Measurements from ENCODE around the gene GPR132. TPM values are rescaled to one million over a fixed set of nuclear protein-coding genes. Genes with fewer than 3 reads are reported as not detected.

The GPR132 gene
- total and polyA plus RNA-seq, 10 of the 15 experiments (the other 5 are each of a cell fraction or from before 2014, with no cell fraction given), result 1.9 to 49.3 (median 20.4) TPM

- Histone ChIP-seq H3K79me2 (ENCODE audit: control insufficient read depth, insufficient read depth, low read length) (no peaks in the 10 kb centered on the region; the same call in 1 of the 2 replicates), H3K4me1 (ENCODE audit: control insufficient read depth, insufficient read depth, low read length) (peaks cover 21% of the 10 kb centered on the region), H3K27me3 (replicated peaks in 1 of 2; ENCODE audit: control insufficient read depth in 2 of 2, insufficient read depth in 2 of 2, low read length in 1 of 2) (no peaks in the 10 kb centered on the region), H4K20me1 (ENCODE audit: control insufficient read depth, insufficient read depth) (no peaks in the 10 kb centered on the region), H3K9ac (ENCODE audit: control insufficient read depth, insufficient read depth, low read length) (no peak overlapping the region), H3K4me2 (ENCODE audit: control insufficient read depth, insufficient read depth) (no peak overlapping the region), H3K9me3 (replicated peaks; ENCODE audit: control insufficient read depth, insufficient read depth, low read length) (peaks cover 9% of the 10 kb centered on the region; the same call in 2 of the 3 replicates), H3K36me3 (ENCODE audit: control insufficient read depth in 2 of 2, insufficient read depth in 2 of 2, low read length in 1 of 2) (no peaks in the 10 kb centered on the region), H2AFZ (ENCODE audit: control insufficient read depth, low read depth, low read length) (no peak overlapping the region), H3K27ac (ENCODE audit: control insufficient read depth, insufficient read depth) (no peak overlapping the region), H3K4me3 (no peak overlapping the region)
- ChIA-PET SMC1A (ENCODE audit: uncharacterized antibody, unreplicated experiment) (interaction anchor here (1.5 to 1.6 kb wide), 2 partner anchors 9 to 10 kb away, joined by 3 read pairs; no protein-coding TSS in a partner anchor), POLR2A (no interaction called here), CTCF (interaction anchor here (0.6 to 1.4 kb wide), 2 partner anchors 9 to 1841 kb away, joined by 3 to 5 read pairs; no protein-coding TSS in a partner anchor), RAD21 (ENCODE audit: unreplicated experiment) (no interaction called here)
- TF ChIP-seq ATF2 (IDR thresholded peaks at IDR 0.05; ENCODE audit: low read length), result no peak
- no peak for TF ChIP-seq ESRRA (IDR thresholded peaks at IDR 0.05; ENCODE audit: low read length)
- no peak for TF ChIP-seq HCFC1 (IDR thresholded peaks at IDR 0.05; ENCODE audit: low read length)
- no peak for TF ChIP-seq ZBTB33 (IDR thresholded peaks at IDR 0.05)
- TF ChIP-seq NKRF (conservative IDR thresholded peaks at IDR 0.05), result no peak
- TF ChIP-seq BACH1 (IDR thresholded peaks at IDR 0.05; ENCODE audit: borderline replicate concordance), result no peak
- no peak for TF ChIP-seq ZNF622 (IDR thresholded peaks at IDR 0.05)
- in situ Hi-C loops (cut with MboI), result no loop called here
- ATAC-seq, result no peak
- WGBS (ENCODE audit: insufficient coverage, insufficient replicate concordance, low lambda C conversion rate, missing lambda C conversion rate), result 85% methylated on average over 7 of the region's 7 CpGs
- intact Hi-C loops (cut with micrococcal nuclease; ENCODE audit: unreplicated experiment), result no loop called here
- DNase-seq (ENCODE audit: low read depth, low spot score), result no peak
- FAIRE-seq, result no peak
- BruUV-seq (replicated peaks), result no TSS peak
Measured at GRCh38 chr14:105029402-105029801, 35.8 kb downstream of the GPR132 start.
